ENCODE data around the gene GP9.

DNA sequence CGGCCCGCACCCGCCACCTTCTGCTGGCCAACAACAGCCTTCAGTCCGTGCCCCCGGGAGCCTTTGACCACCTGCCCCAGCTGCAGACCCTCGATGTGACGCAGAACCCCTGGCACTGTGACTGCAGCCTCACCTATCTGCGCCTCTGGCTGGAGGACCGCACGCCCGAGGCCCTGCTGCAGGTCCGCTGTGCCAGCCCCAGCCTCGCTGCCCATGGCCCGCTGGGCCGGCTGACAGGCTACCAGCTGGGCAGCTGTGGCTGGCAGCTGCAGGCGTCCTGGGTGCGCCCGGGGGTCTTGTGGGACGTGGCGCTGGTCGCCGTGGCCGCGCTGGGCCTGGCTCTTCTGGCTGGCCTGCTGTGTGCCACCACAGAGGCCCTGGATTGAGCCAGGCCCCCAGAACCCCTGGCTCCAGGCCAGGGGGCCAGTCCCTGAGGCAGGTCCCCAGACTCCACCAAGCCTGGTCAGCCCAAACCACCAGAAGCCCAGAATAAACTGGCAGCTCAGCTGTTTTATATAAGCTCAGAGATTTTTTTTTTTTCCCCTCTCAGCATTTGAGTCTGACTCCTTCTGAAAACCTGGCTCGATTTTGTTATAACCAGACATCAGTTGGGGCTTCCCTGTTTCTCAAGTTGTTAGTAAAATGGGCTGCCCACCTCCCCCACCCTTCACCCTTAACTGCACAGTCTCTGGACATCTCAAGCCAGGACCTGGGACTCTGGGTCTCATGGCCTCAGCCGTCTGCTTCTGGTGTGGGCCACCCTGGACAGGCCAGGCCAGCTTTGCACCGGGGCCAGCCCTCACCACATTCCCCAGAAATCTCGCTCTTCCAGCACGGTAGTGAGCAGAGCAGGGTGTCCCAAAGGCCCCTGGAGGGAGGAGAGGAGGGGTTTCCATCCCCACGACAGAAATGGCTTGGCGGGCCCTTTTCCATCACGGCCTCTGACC, 1.6 kb downstream of the GP9 start:
- TF ChIP-seq, protein P1, sequence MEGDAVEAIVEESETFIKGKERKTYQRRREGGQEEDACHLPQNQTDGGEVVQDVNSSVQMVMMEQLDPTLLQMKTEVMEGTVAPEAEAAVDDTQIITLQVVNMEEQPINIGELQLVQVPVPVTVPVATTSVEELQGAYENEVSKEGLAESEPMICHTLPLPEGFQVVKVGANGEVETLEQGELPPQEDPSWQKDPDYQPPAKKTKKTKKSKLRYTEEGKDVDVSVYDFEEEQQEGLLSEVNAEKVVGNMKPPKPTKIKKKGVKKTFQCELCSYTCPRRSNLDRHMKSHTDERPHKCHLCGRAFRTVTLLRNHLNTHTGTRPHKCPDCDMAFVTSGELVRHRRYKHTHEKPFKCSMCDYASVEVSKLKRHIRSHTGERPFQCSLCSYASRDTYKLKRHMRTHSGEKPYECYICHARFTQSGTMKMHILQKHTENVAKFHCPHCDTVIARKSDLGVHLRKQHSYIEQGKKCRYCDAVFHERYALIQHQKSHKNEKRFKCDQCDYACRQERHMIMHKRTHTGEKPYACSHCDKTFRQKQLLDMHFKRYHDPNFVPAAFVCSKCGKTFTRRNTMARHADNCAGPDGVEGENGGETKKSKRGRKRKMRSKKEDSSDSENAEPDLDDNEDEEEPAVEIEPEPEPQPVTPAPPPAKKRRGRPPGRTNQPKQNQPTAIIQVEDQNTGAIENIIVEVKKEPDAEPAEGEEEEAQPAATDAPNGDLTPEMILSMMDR (IDR thresholded peaks at IDR 0.05): no peak
- TF ChIP-seq ZFX (IDR thresholded peaks at IDR 0.05; ENCODE audit: borderline replicate concordance): no peak

All from 22Rv1 (cell line).